ENCODE measurements around the gene ZNF276.

GRCh38 chr16:89697161-89697615 is 24.1 kb upstream of the ZNF276 start:
- TF ChIP-seq CTCF (IDR thresholded peaks at IDR 0.05; ENCODE audit: borderline replicate concordance, extremely low read depth, low read length, poor library complexity, severe bottlenecking): no peak
- TF ChIP-seq EZH2 (IDR thresholded peaks at IDR 0.05; ENCODE audit: borderline replicate concordance, low read depth, low read length, severe bottlenecking): no peak
